Mesenchymal stem cell (in vitro differentiated cells and primary cell): ENCODE results near the gene PDE6H.

Experiments
- DNase-seq: peaks from one replicate; pipeline ENCODE4 v3.0.0-alpha.2; 2013
- H2AFZ ChIP-seq: one replicate; pipeline ENCODE4 v1.6.1; 2013; ENCODE audit warnings: low read depth, mild to moderate bottlenecking, control low read depth, inconsistent platforms, low read length, moderate library complexity
- H2AK5ac ChIP-seq: 2 replicates; pipeline ENCODE4 v1.6.1; 2013; ENCODE audit warnings: low read length, moderate library complexity, mild to moderate bottlenecking, inconsistent platforms; ENCODE audit not compliant: severe bottlenecking
- H2BK120ac ChIP-seq: one replicate; pipeline ENCODE4 v1.6.1; 2013; ENCODE audit warnings: low read depth, mild to moderate bottlenecking, inconsistent platforms, low read length, moderate library complexity
- H2BK12ac ChIP-seq, 2 experiments: one replicate each; pipeline ENCODE4 v1.6.1; 2013; ENCODE audit warnings: inconsistent platforms in 2 of 2, low read length in 2 of 2, mild to moderate bottlenecking in 2 of 2, moderate library complexity in 2 of 2, control low read depth in 1 of 2
- H2BK15ac ChIP-seq: one replicate; pipeline ENCODE4 v1.6.1; 2013; ENCODE audit warnings: mild to moderate bottlenecking, low read depth, inconsistent platforms; ENCODE audit not compliant: poor library complexity, severe bottlenecking
- H2BK5ac ChIP-seq: 2 replicates; pipeline ENCODE4 v1.6.1; 2013; ENCODE audit warnings: low read depth, mild to moderate bottlenecking, low read length, control low read depth, inconsistent platforms; ENCODE audit not compliant: poor library complexity, severe bottlenecking
- H3K14ac ChIP-seq, 2 experiments: one replicate each; pipeline ENCODE4 v1.6.1; 2013; ENCODE audit warnings: inconsistent platforms in 2 of 2, low read length in 2 of 2, control low read depth in 1 of 2, mild to moderate bottlenecking in 1 of 2, moderate library complexity in 1 of 2
- H3K18ac ChIP-seq, 2 experiments: one replicate each; pipeline ENCODE4 v1.6.1; 2013; ENCODE audit warnings: inconsistent platforms in 2 of 2, low read length in 2 of 2, control low read depth in 1 of 2, low read depth in 1 of 2, mild to moderate bottlenecking in 1 of 2
- H3K23ac ChIP-seq, 2 experiments: one replicate each; pipeline ENCODE4 v1.6.1; 2013; ENCODE audit warnings: inconsistent platforms in 2 of 2, low read length in 2 of 2, mild to moderate bottlenecking in 2 of 2, moderate library complexity in 2 of 2, control low read depth in 1 of 2
- H3K27ac ChIP-seq: 2 replicates; pipeline ENCODE4 v1.5.1; 2013; ENCODE audit warnings: mild to moderate bottlenecking, moderate library complexity, low read length, control low read depth, inconsistent platforms; ENCODE audit not compliant: poor library complexity, severe bottlenecking
- H3K27me3 ChIP-seq, 2 experiments: 2 replicates each; pipeline versions ENCODE4 v1.6.1 to v1.7.0; 2013; ENCODE audit warnings: low read length in 2 of 2, mild to moderate bottlenecking in 2 of 2, moderate library complexity in 2 of 2, control low read depth in 1 of 2, inconsistent platforms in 1 of 2; ENCODE audit not compliant: control insufficient read depth in 1 of 2, insufficient read depth in 1 of 2
- H3K36me3 ChIP-seq, 2 experiments: 2 replicates each; pipeline versions ENCODE4 v1.6.1 to v1.7.0; 2013; ENCODE audit warnings: low read length in 2 of 2, control low read depth in 1 of 2, inconsistent platforms in 1 of 2, low read depth in 1 of 2, mild to moderate bottlenecking in 1 of 2; ENCODE audit not compliant: insufficient read depth in 2 of 2, control insufficient read depth in 1 of 2
- H3K4ac ChIP-seq, 2 experiments: one replicate each; pipeline ENCODE4 v1.6.1; 2013; ENCODE audit warnings: inconsistent platforms in 2 of 2, low read length in 2 of 2, mild to moderate bottlenecking in 2 of 2, moderate library complexity in 2 of 2, control low read depth in 1 of 2, low read depth in 1 of 2
- H3K4me1 ChIP-seq: 2 replicates; pipeline ENCODE4 v1.6.1; 2013; ENCODE audit warnings: low read depth, low read length, control low read depth; ENCODE audit not compliant: control insufficient read depth, insufficient read depth
- H3K4me2 ChIP-seq: 2 replicates; pipeline ENCODE4 v1.6.1; 2013; ENCODE audit warnings: low read length, mild to moderate bottlenecking, inconsistent platforms; ENCODE audit not compliant: poor library complexity, severe bottlenecking
- H3K4me3 ChIP-seq, 2 experiments: 2 replicates each; pipeline versions ENCODE4 v1.5.1 to v1.7.0; 2013; ENCODE audit warnings: low read length in 2 of 2, mild to moderate bottlenecking in 2 of 2, control low read depth in 1 of 2, low read depth in 1 of 2; ENCODE audit not compliant: insufficient read depth in 1 of 2
- H3K79me1 ChIP-seq: replicated peaks from 2 replicates; pipeline ENCODE4 v1.6.1; 2013; ENCODE audit warnings: mild to moderate bottlenecking, control low read depth, low read length, inconsistent platforms; ENCODE audit not compliant: poor library complexity, severe bottlenecking
- H3K9ac ChIP-seq: 2 replicates; pipeline ENCODE4 v1.7.0; 2013; ENCODE audit warnings: mild to moderate bottlenecking, low read length, moderate library complexity
- H3K9me3 ChIP-seq: 2 replicates; pipeline ENCODE4 v1.7.0; 2013; ENCODE audit warnings: mild to moderate bottlenecking, low read length; ENCODE audit not compliant: control insufficient read depth
- H4K8ac ChIP-seq: one replicate; pipeline ENCODE4 v1.6.1; 2013; ENCODE audit warnings: inconsistent platforms, mild to moderate bottlenecking, low read length, moderate library complexity
- H4K91ac ChIP-seq: one replicate; pipeline ENCODE4 v1.6.1; 2013; ENCODE audit warnings: mild to moderate bottlenecking, low read length, inconsistent platforms
- WGBS: methylation state at CpG from one replicate; pipeline ENCODE4 v1.1.7; 2013; ENCODE audit warnings: mixed read lengths; 5-methylcytosine and 5-hydroxymethylcytosine counted together

The PDE6H gene

GRCh38 chr12:14957551-14958168 is 15.2 kb upstream of the PDE6H start:
- peaks cover 9% of the 10 kb centered on the region for H3K4me1 ChIP-seq
- no peak overlapping the region for H3K4me2 ChIP-seq
- no peak for DNase-seq
- H3K27me3 ChIP-seq: no peaks in the 10 kb centered on the region
- H2AK5ac ChIP-seq: no peak overlapping the region
- peak overlapping the region in 1 of 2 experiments; percentile 50 for H2BK12ac ChIP-seq
- no peak overlapping the region for H2BK5ac ChIP-seq
- H3K14ac ChIP-seq: no peak overlapping the region
- H3K4me3 ChIP-seq: no peak overlapping the region
- no peaks in the 10 kb centered on the region for H3K36me3 ChIP-seq
- no peak overlapping the region for H3K4ac ChIP-seq
- H4K91ac ChIP-seq: peak overlapping the region; percentile 58
- H3K23ac ChIP-seq: no peak overlapping the region
- no peak overlapping the region for H2BK15ac ChIP-seq
- no peaks in the 10 kb centered on the region for H3K9me3 ChIP-seq
- no peak overlapping the region for H3K27ac ChIP-seq
- WGBS: 82% methylated on average over 5 of the region's 5 CpGs
- no peak overlapping the region for H2BK120ac ChIP-seq
- H2AFZ ChIP-seq: no peak overlapping the region
- no peak overlapping the region for H3K9ac ChIP-seq
- no peak overlapping the region for H4K8ac ChIP-seq
- no peaks in the 10 kb centered on the region for H3K79me1 ChIP-seq
- H3K18ac ChIP-seq: no peak overlapping the region

GRCh38 chr12:14958361-14959125 is 14.3 kb upstream of the PDE6H start:
- Histone ChIP-seq H3K4me1 (peaks cover 9% of the 10 kb centered on the region), H3K4ac (no peak overlapping the region), H3K14ac (no peak overlapping the region), H3K23ac (no peak overlapping the region), H3K36me3 (no peaks in the 10 kb centered on the region), H3K79me1 (no peaks in the 10 kb centered on the region), H4K8ac (no peak overlapping the region), H3K9me3 (no peaks in the 10 kb centered on the region), H3K9ac (no peak overlapping the region), H3K27ac (no peak overlapping the region), H3K27me3 (no peaks in the 10 kb centered on the region), H3K4me2 (no peak overlapping the region), H2BK12ac (no peak overlapping the region), H3K4me3 (no peak overlapping the region), H2AK5ac (no peak overlapping the region), H2BK15ac (no peak overlapping the region), H2BK120ac (no peak overlapping the region), H4K91ac (no peak overlapping the region), H2BK5ac (no peak overlapping the region), H3K18ac (no peak overlapping the region), H2AFZ (no peak overlapping the region)
- WGBS: 88% methylated on average over 10 of the region's 11 CpGs
- no peak for DNase-seq

GRCh38 chr12:14959126-14959440 is 13.8 kb upstream of the PDE6H start:
- Histone ChIP-seq H2BK15ac (no peak overlapping the region), H3K4ac (no peak overlapping the region), H3K23ac (no peak overlapping the region), H2AFZ (no peak overlapping the region), H4K91ac (no peak overlapping the region), H3K79me1 (no peaks in the 10 kb centered on the region), H3K4me1 (peaks cover 9% of the 10 kb centered on the region), H4K8ac (no peak overlapping the region), H3K14ac (no peak overlapping the region), H3K27ac (no peak overlapping the region), H2BK120ac (no peak overlapping the region), H3K9ac (no peak overlapping the region), H3K18ac (no peak overlapping the region), H2AK5ac (no peak overlapping the region), H2BK12ac (no peak overlapping the region), H3K27me3 (no peaks in the 10 kb centered on the region), H3K4me2 (no peak overlapping the region), H3K4me3 (no peak overlapping the region), H2BK5ac (no peak overlapping the region), H3K36me3 (no peaks in the 10 kb centered on the region), H3K9me3 (no peaks in the 10 kb centered on the region)
- DNase-seq: no peak
- over 99% methylated on average over 10 of the region's 10 CpGs for WGBS

GRCh38 chr12:14959463-14959862 is 13.4 kb upstream of the PDE6H start:
- peak overlapping the region in 1 of 2 experiments; percentile 10 for H3K4ac ChIP-seq
- no peaks in the 10 kb centered on the region for H3K9me3 ChIP-seq
- no peaks in the 10 kb centered on the region for H3K36me3 ChIP-seq
- peaks cover 9% of the 10 kb centered on the region for H3K4me1 ChIP-seq
- H2BK120ac ChIP-seq: no peak overlapping the region
- no peak overlapping the region for H3K18ac ChIP-seq
- no peak overlapping the region for H2AK5ac ChIP-seq
- H3K9ac ChIP-seq: no peak overlapping the region
- DNase-seq: no peak
- H2BK12ac ChIP-seq: no peak overlapping the region
- no peak overlapping the region for H4K8ac ChIP-seq
- H2BK5ac ChIP-seq: no peak overlapping the region
- no peak overlapping the region for H3K27ac ChIP-seq
- H3K23ac ChIP-seq: no peak overlapping the region
- no peak overlapping the region for H3K4me3 ChIP-seq
- no peak overlapping the region for H4K91ac ChIP-seq
- 78% methylated on average over 3 of the region's 3 CpGs for WGBS
- H3K4me2 ChIP-seq: no peak overlapping the region
- H2BK15ac ChIP-seq: no peak overlapping the region
- H3K14ac ChIP-seq: no peak overlapping the region
- H3K27me3 ChIP-seq: no peaks in the 10 kb centered on the region
- no peak overlapping the region for H2AFZ ChIP-seq
- H3K79me1 ChIP-seq: no peaks in the 10 kb centered on the region
